Islet of Langerhans (tissue), 1 donor: Measurements from ENCODE around the gene CPLANE2.
"Not testable (repeated sequence)": the region's sequence is repeated elsewhere in the genome, so short reads cannot be mapped to it uniquely, and the experiment has no call there.

Experiments used
- FAIRE-seq: peaks from one replicate; lab custom pipeline; 2011; peaks lifted over from hg19 to GRCh38; lab: Jason Lieb, UNC

CPLANE2 gene

GRCh38 chr1:16229976-16230740 is 6.8 kb downstream of the CPLANE2 start:
- no peak for FAIRE-seq

DNA sequence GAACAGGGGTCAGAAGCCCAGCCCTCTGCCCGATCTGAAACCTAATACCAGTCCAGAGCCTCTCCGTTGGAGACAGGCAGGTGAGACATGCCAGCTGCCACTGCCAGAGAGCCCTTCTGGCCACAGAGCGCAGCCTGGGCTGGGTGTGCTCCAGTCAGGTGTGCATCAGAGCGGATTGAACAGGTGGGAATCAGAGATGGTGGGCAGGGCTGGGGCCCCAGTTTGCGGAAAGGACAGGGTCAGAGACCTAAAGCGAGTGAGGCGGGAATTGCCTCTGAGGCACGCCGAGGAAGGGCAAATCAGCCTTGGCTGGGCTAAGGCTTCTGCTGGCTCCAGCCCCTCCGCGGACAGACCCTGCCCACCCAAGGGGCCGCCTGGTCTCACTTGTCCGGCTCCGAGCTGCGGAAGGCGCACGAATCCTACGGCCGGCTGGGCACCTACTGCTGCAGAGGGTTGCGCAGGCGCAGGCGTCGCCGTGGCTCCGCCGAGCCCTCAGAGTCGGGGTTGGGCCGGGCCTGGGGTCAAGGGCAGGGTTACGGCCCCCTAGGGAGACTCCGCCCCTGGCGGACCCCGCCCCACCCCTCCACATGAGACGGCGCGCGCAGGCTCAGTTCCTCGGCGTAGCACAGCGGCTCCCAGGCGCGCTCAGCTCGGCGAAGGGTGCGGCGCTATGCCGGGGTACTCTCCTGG is 10.3 kb downstream of the CPLANE2 start:
- no peak for FAIRE-seq

- FAIRE-seq: no peak
Measured at GRCh38 chr1:16226129-16226489, 10.9 kb downstream of the CPLANE2 start.

- FAIRE-seq: no peak
Measured at GRCh38 chr1:16224472-16224871, 12.5 kb downstream of the CPLANE2 start.

GRCh38 chr1:16222716-16223115 is 14.3 kb downstream of the CPLANE2 start:
- not testable (repeated sequence) for FAIRE-seq

DNA sequence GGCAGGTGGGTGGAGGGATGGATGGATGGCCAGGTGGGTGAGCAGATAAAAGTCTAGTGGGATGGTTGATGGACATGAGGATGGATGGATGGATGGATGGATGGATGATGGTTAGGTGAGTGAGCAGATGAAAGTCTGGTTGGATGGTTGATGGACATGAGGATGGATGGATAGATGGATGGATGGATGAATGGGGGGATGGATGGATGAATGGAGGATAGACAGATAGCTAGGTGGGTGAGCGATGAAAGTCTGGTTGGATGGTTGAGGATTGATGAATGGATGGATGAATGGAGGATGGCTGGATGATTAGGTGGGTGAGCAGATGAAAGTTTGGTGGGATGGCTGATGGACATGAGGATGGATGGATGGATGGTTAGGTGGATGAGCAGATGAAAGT is 15.5 kb downstream of the CPLANE2 start:
- no peak for FAIRE-seq

GRCh38 chr1:16219968-16220500 is 16.9 kb downstream of the CPLANE2 start:
- FAIRE-seq: no peak

- no peak for FAIRE-seq
Measured at GRCh38 chr1:16218674-16219071, 18.3 kb downstream of the CPLANE2 start.

- no peak for FAIRE-seq
Measured at GRCh38 chr1:16218014-16218673, 18.8 kb downstream of the CPLANE2 start.

- no peak for FAIRE-seq
Measured at GRCh38 chr1:16217061-16217785, 19.8 kb downstream of the CPLANE2 start.

DNA sequence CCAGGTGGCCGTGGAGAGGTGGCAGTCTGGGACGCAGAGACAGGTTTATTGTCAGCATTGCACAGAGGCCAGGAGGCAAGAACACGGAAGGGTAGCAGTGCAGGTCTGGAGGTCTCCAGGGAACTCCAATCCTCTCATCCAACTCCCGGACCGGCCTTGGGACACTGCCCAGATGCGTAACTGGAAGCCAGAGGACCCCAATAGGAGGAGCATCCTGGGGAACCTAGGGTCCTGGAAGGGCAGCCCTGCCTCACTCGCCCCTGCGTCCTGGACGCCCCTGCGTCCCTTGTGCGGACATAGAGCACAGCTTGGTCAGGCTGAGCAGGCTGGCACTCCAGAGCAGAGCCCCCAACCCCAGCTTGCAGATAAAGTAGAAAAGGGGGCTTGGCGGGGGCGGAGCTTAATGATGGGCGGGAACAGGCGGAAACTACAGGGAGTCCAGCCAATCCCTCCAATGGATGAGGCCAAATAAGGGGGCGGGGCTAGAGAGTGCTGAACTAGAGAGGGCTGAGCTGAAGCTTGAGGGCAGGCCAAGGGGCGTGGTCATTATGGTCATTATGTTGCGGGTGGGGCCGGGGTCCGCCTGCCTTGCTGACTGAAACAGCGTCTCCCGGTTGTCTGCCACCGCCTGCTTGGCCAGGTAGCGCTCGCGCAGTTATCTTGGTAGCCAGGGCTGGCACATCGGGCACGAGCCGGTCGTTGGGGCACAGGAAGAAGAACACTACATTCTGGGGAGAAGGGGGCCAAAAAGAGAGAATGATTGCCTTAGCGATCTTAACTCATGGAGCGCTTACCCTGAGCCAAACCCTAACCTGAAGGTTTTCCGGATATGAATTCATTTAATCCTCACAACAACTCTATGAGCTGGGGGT is 20.9 kb downstream of the CPLANE2 start:
- no peak for FAIRE-seq

DNA sequence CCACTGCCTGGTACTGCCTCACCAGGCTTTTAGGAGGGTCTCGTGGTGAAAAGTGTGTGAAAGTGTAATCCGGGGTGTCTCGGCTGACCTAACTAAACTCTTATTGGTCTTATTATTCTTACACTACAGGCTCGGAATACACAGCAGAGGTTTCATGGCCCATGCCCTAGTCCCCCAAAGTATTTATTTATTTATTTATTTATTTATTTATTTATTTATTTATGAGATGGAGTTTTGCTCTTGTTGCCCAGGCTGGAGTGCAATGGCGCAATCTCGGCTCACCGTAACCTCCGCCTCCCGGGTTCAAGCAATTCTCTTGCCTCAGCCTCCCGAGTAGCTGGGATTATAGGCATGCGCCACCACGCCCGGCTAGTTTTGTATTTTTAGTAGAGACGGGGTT is 21.7 kb downstream of the CPLANE2 start:
- not testable (repeated sequence) for FAIRE-seq

DNA sequence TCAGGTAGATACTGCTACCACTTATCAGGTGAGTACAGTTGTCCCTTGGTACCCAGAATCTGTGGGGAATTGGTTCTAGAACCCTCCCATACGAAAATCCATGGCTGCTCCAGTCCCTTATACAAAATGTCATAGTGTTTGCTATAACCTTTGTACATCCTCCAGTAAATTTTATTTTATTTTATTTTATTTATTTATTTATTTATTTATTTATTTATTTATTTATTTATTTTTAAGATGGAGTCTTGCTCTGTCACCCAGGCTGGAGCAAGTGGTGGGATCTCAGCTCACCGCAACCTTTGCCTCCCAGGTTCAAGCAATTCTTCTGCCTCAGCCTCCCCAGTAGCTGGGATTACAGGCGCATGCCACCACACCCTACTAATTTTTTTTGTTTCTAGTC is 23.4 kb downstream of the CPLANE2 start:
- not testable (repeated sequence) for FAIRE-seq

DNA sequence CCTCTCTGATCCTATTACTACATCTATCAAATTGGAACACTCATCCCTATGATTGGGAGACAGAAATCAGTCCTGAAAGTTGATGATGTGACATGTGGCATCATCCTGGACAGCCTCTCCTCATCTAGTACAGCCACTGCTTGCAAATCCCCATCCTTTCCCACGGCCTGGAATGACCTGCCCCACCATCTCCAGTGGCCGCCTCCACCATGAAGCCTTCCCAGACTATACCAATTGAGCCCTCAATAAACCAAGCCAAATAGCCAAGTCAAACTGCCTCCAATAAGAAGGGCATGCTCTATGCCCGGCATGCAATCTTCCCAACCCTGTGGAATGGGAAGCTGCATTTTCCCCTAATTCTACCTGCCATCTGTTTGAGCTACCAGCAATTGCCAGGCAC is 24.0 kb downstream of the CPLANE2 start:
- FAIRE-seq: no peak

DNA sequence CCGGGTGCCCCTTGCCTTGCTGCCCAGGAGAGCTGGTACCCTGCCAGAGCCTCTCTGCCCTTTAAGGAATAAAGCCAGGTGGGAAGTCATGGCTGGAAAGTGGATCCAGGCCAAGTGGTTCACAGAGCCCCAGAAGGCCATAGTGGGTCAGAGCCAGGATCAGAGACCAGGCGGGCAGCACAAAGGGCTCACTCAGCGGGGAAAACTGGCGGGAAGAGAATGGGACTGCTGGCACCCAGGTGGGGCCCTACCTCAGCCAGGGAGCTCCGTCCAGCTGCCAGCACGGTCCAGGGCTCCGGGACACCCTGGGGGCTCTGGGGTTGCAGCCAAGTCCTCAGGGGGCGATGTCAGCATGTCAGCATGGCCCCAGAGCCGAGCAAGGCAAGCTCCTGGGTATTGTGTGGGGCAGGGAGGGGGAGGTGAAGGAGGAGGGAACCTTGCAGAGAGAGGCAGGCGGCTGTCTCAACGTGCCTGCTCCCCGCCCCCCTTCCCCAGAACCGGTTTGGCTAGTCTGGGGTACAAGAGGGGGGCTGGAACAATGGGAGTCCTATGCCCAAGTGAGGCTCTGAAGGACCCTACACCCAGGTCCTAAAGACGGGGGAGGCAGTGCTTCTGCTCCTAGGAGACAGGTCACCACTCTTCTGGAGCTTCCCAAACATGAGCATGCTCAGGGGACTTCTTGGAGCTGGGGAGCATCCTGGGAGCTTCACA is 24.6 kb downstream of the CPLANE2 start, which contains the start of gene ARHGEF19:
TSS of gene ARHGEF19 (minus strand) at position 402 of the 711 bp plus-strand sequence. CDS start 3,598 bp downstream, outside the sequence.
- FAIRE-seq: no peak

DNA sequence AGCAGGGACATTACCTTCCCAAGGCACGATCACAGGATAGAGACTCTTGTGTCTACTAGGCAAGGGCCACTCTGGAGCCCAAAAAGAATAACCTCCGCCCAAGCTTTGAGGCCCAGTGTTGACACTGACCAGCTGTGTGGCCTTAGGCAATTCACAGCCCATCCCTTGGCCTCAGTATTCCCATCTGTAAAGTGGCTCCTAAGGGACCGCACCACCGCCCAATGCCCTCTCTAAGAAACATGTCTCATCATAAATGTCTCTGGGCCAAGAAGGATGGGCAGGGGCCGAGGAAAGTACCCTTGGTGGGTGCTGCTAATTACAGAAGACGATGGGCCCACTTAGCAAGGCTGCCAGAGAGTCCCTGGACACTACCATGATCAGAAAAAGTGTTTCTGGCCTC is 25.2 kb downstream of the CPLANE2 start:
- FAIRE-seq: no peak

- FAIRE-seq: no peak
Measured at GRCh38 chr1:16210581-16210980, 26.4 kb downstream of the CPLANE2 start.

DNA sequence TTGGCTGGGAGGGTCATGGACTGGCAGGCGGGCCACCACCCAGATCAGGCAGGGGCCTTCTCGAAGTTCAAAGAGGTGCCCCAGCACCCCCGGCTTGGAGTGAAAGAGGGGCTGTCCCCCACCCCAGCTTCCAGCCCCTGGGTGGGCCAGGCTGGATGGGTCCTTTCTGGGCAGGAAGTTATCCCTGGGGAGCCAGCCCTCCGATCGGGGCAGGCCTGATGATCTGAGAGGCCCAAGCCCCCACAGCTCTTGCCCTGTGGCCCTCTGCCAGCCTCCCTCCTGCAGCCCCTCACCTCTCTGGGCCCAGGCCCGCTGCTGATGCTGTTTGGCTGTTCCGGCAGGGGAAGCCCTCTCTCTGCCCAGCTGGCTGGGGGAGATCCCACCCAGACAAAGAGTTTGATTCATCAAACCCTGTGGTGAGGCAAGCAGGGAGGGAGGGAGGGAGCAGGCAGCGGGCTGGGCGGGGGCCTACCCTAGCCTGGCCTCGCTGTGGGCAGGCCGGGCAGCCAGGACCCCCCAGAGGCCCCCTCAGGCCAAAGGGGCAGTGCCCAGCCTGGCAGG is 27.1 kb downstream of the CPLANE2 start:
- FAIRE-seq: no peak

DNA sequence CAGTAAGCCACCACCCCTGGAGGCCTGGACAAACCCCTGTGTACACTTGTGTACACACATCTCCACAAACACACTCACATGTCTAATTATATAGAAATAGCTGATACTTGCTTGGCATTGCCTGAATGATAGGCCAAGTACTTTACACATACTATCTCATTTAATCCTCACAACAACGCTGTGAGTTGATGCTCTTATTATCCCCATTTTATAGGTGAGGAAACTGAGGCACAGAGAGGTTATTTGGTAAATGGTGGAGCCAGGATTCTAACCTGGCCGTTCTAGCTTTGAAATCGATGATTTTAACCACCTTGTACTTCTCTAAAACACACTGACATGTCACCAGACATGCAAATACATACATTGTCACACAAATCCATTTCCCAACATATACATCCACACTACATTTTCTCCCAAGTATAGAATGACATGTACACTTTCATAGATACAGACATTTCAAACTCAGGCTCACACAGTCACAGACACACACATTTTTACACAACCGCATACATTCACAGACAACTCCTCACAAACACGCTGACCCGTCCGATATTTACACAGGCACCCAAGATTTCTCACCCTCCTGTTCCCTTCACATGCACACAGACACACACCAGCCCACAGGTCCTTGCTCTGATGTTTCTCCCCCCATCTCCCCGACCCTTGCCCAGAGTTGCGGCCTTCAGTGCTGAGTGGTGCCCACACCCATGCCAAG is 27.7 kb downstream of the CPLANE2 start:
- no peak for FAIRE-seq
